Stimulated activated CD8-positive, alpha-beta memory T cell treated with anti-CD3 and anti-CD28 coated beads, Interleukin-15, amount 100 ng/mL, for 4 hours (primary cell): Measurements from ENCODE around the gene LGALS8.

Experiments
- DNase-seq, 2 donors: peaks; one replicate each; pipeline ENCODE4 v3.0.0-alpha.2; 2020; ENCODE audit warnings: low read depth in 2 of 2

Gene LGALS8

GRCh38 chr1:236589531-236589930 is 65.7 kb downstream of the LGALS8 start:
- no peak for DNase-seq

GRCh38 chr1:236590553-236591150 is 66.9 kb downstream of the LGALS8 start:
- DNase-seq = no peak

GRCh38 chr1:236602171-236602570 is 78.4 kb downstream of the LGALS8 start:
- DNase-seq = no peak
